ENCODE measurements around the gene LEAP2.

- no peak for TF ChIP-seq CTCF (IDR thresholded peaks at IDR 0.05)
- TF ChIP-seq POLR2A (IDR thresholded peaks at IDR 0.05): no peak
- no peak for TF ChIP-seq EP300 (IDR thresholded peaks at IDR 0.05)
- TF ChIP-seq POLR2AphosphoS5 (IDR thresholded peaks at IDR 0.05): no peak
These were observed 32.2 kb upstream of the LEAP2 start for GRCh38 chr5:132841305-132841704.
